Mesendoderm (in vitro differentiated cells): Measurements from ENCODE around the gene OR10H1. TPM values are rescaled to one million over a fixed set of nuclear protein-coding genes. Genes with fewer than 3 reads are reported as not detected.

Experiments
- DNase-seq: peaks from one replicate; pipeline ENCODE4 v3.0.0; 2013
- H2AK5ac ChIP-seq: 2 replicates; pipeline ENCODE4 v1.6.1; 2013; ENCODE audit warnings: low read length, inconsistent platforms
- H2BK120ac ChIP-seq: 2 replicates; pipeline ENCODE4 v1.6.1; 2013; ENCODE audit warnings: low read depth, mild to moderate bottlenecking, low read length, moderate library complexity, mixed read lengths
- H2BK15ac ChIP-seq: replicated peaks from 2 replicates; pipeline ENCODE4 v1.6.1; 2013; ENCODE audit warnings: low read depth, mild to moderate bottlenecking, moderate library complexity
- H2BK5ac ChIP-seq: 2 replicates; pipeline ENCODE4 v1.6.1; 2013; ENCODE audit warnings: low read length, inconsistent platforms
- H3K18ac ChIP-seq: 2 replicates; pipeline ENCODE4 v1.6.1; 2013; ENCODE audit warnings: mild to moderate bottlenecking, low read length, mixed read lengths
- H3K23ac ChIP-seq: one replicate; pipeline ENCODE4 v1.6.1; 2013; ENCODE audit warnings: low read length
- H3K27ac ChIP-seq: 2 replicates; pipeline ENCODE4 v1.5.1; 2013; ENCODE audit warnings: low read depth, mild to moderate bottlenecking, inconsistent platforms, low read length, moderate library complexity
- H3K27me3 ChIP-seq: 2 replicates; pipeline ENCODE4 v1.6.1; 2013; ENCODE audit warnings: low read length, control low read depth, mild to moderate bottlenecking, inconsistent platforms; ENCODE audit not compliant: insufficient read depth, poor library complexity
- H3K36me3 ChIP-seq: 2 replicates; pipeline ENCODE4 v1.6.1; 2013; ENCODE audit warnings: low read length, inconsistent platforms; ENCODE audit not compliant: control insufficient read depth, insufficient read depth
- H3K4ac ChIP-seq: one replicate; pipeline ENCODE4 v1.6.1; 2013; ENCODE audit warnings: low read depth, mild to moderate bottlenecking, low read length, moderate library complexity
- H3K4me1 ChIP-seq: 2 replicates; pipeline ENCODE4 v1.6.1; 2013; ENCODE audit warnings: low read depth, low read length, inconsistent platforms; ENCODE audit not compliant: control insufficient read depth
- H3K4me2 ChIP-seq: 2 replicates; pipeline ENCODE4 v1.6.1; 2013; ENCODE audit warnings: low read length
- H3K4me3 ChIP-seq: 2 replicates; pipeline ENCODE4 v1.5.1; 2013; ENCODE audit warnings: mild to moderate bottlenecking, low read length
- H3K56ac ChIP-seq: one replicate; pipeline ENCODE4 v1.6.1; 2013; ENCODE audit warnings: low read length
- H3K79me1 ChIP-seq: 2 replicates; pipeline ENCODE4 v1.6.1; 2013; ENCODE audit warnings: low read length, inconsistent platforms
- H3K79me2 ChIP-seq: 2 replicates; pipeline ENCODE4 v1.6.1; 2013; ENCODE audit warnings: mild to moderate bottlenecking, low read length; ENCODE audit not compliant: control insufficient read depth, insufficient read depth
- H3K9ac ChIP-seq: 2 replicates; pipeline ENCODE4 v1.6.1; 2013; ENCODE audit warnings: low read length, inconsistent platforms
- H4K5ac ChIP-seq: one replicate; pipeline ENCODE4 v1.6.1; 2013; ENCODE audit warnings: low read length
- H4K8ac ChIP-seq: one replicate; pipeline ENCODE4 v1.6.1; 2013; ENCODE audit warnings: low read depth, mild to moderate bottlenecking, control low read depth, low read length, moderate library complexity
- WGBS: extraction: QIAGEN DNeasy Blood & Tissue Kit; methylation state at CpG from one replicate; pipeline ENCODE4 v1.1.7; 2013; ENCODE audit warnings: low lambda C conversion rate, missing lambda C conversion rate; ENCODE audit not compliant: insufficient coverage; ENCODE audit errors: extremely low coverage; 5-methylcytosine and 5-hydroxymethylcytosine counted together
- polyA plus RNA-seq, 2 experiments: library from polyadenylated mRNA; stranded (reverse); fragments of 200-250 nt; gene quantifications; one replicate each; pipeline ENCODE4 v1.2.3, GENCODE V29; 2013

OR10H1 gene, protein sequence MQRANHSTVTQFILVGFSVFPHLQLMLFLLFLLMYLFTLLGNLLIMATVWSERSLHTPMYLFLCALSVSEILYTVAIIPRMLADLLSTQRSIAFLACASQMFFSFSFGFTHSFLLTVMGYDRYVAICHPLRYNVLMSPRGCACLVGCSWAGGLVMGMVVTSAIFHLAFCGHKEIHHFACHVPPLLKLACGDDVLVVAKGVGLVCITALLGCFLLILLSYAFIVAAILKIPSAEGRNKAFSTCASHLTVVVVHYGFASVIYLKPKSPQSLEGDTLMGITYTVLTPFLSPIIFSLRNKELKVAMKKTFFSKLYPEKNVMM
- polyA plus RNA-seq (2013, experiment 1 of 2), result not detected
- not detected for polyA plus RNA-seq (2013, experiment 2 of 2)

GRCh38 chr19:15815306-15815705 lies at the start of gene OR10H1:
TSS of gene OR10H1 (minus strand) at chr19:15815664. CDS start at chr19:15808037, 7,627 bp downstream.
- Histone ChIP-seq H3K36me3 (no peaks in the 10 kb centered on the region), H3K79me1 (no peaks in the 10 kb centered on the region), H3K79me2 (no peaks in the 10 kb centered on the region), H2BK120ac (no peak within 1 kb of the TSS), H3K4me1 (no peaks in the 10 kb centered on the region), H4K5ac (no peak within 1 kb of the TSS), H2AK5ac (no peak within 1 kb of the TSS), H2BK15ac (no peak within 1 kb of the TSS), H2BK5ac (no peak within 1 kb of the TSS), H3K9ac (no peak within 1 kb of the TSS), H3K23ac (no peak within 1 kb of the TSS), H3K4me3 (no peak within 1 kb of the TSS), H3K27ac (no peak within 1 kb of the TSS), H3K4me2 (no peak within 1 kb of the TSS), H3K4ac (no peak within 1 kb of the TSS), H3K56ac (no peak within 1 kb of the TSS), H3K18ac (no peak within 1 kb of the TSS), H4K8ac (no peak within 1 kb of the TSS), H3K27me3 (no peaks in the 10 kb centered on the region)
- WGBS, result no CpG with 5 or more reads among the region's 5 CpGs
- no peak for DNase-seq

GRCh38 chr19:15864824-15865223 lies 49.4 kb upstream of the OR10H1 start:
- Histone ChIP-seq H2BK15ac (no peak overlapping the region), H4K5ac (no peak overlapping the region), H3K4me2 (no peak overlapping the region), H3K79me1 (no peaks in the 10 kb centered on the region), H3K4ac (no peak overlapping the region), H3K79me2 (no peaks in the 10 kb centered on the region), H3K4me3 (no peak overlapping the region), H2AK5ac (no peak overlapping the region), H3K27ac (no peak overlapping the region), H3K23ac (no peak overlapping the region), H3K36me3 (no peaks in the 10 kb centered on the region), H4K8ac (no peak overlapping the region), H3K9ac (no peak overlapping the region), H3K18ac (no peak overlapping the region), H2BK5ac (no peak overlapping the region), H3K56ac (no peak overlapping the region), H3K4me1 (no peaks in the 10 kb centered on the region), H2BK120ac (no peak overlapping the region), H3K27me3 (no peaks in the 10 kb centered on the region)
- DNase-seq, result no peak
- no CpG with 5 or more reads among the region's 5 CpGs for WGBS

- H2BK120ac ChIP-seq, result no peak overlapping the region
- WGBS, result no CpG with 5 or more reads among the region's 8 CpGs
These were observed 47.8 kb upstream of the OR10H1 start for GRCh38 chr19:15863272-15863671.

DNA sequence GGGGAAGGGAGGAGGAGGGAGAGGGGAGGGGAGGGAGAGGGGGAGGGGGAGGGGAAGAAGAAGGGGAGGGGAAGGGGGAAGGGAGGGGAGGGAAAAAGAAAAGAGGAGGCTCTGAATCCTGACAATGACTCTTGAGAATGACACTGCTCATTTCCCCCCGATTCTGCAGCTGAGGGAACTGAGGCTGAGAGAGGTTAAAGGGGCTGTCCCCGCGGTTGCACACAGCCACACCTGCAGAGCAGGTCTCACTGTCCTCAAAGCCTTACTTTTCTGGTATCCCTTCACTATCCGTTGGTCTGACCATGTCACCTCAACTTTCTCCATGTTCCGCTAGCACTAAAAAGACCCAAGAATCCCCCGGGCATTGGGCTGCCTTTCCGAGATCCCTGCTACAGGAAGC lies 47.0 kb upstream of the OR10H1 start:
- DNase-seq, result no peak
- H2BK15ac ChIP-seq, result no peak overlapping the region
- no peaks in the 10 kb centered on the region for H3K79me2 ChIP-seq
- H3K18ac ChIP-seq, result no peak overlapping the region
- no peak overlapping the region for H3K27ac ChIP-seq
- H2BK120ac ChIP-seq, result no peak overlapping the region
- no peak overlapping the region for H3K23ac ChIP-seq
- WGBS, result no CpG with 5 or more reads among the region's 7 CpGs
- no peak overlapping the region for H3K56ac ChIP-seq
- H3K36me3 ChIP-seq, result no peaks in the 10 kb centered on the region
- H3K27me3 ChIP-seq, result no peaks in the 10 kb centered on the region
- no peaks in the 10 kb centered on the region for H3K79me1 ChIP-seq
- H3K4me3 ChIP-seq, result no peak overlapping the region
- no peak overlapping the region for H4K5ac ChIP-seq
- no peak overlapping the region for H3K4ac ChIP-seq
- no peaks in the 10 kb centered on the region for H3K4me1 ChIP-seq
- H2BK5ac ChIP-seq, result no peak overlapping the region
- H3K9ac ChIP-seq, result no peak overlapping the region
- H3K4me2 ChIP-seq, result no peak overlapping the region
- H2AK5ac ChIP-seq, result no peak overlapping the region
- no peak overlapping the region for H4K8ac ChIP-seq

More at GRCh38 chr19:15863272-15863671, 47.8 kb upstream of the OR10H1 start:
- Histone ChIP-seq H4K8ac (no peak overlapping the region), H3K4me3 (no peak overlapping the region), H3K4me2 (no peak overlapping the region), H2BK5ac (no peak overlapping the region), H3K18ac (no peak overlapping the region), H3K56ac (no peak overlapping the region), H3K4me1 (no peaks in the 10 kb centered on the region), H3K27ac (no peak overlapping the region), H3K79me2 (no peaks in the 10 kb centered on the region), H3K36me3 (no peaks in the 10 kb centered on the region), H3K27me3 (no peaks in the 10 kb centered on the region), H2BK15ac (no peak overlapping the region), H3K79me1 (no peaks in the 10 kb centered on the region), H3K9ac (no peak overlapping the region), H3K4ac (no peak overlapping the region), H2AK5ac (no peak overlapping the region), H4K5ac (no peak overlapping the region), H3K23ac (no peak overlapping the region)
- DNase-seq, result no peak

- H4K5ac ChIP-seq, result no peak overlapping the region
- H3K4me3 ChIP-seq, result no peak overlapping the region
- no peak overlapping the region for H3K4me2 ChIP-seq
- no peaks in the 10 kb centered on the region for H3K36me3 ChIP-seq
- H3K27ac ChIP-seq, result no peak overlapping the region
- WGBS, result no CpG with 5 or more reads among the region's 6 CpGs
- no peak overlapping the region for H3K23ac ChIP-seq
- H3K56ac ChIP-seq, result no peak overlapping the region
- H3K79me2 ChIP-seq, result no peaks in the 10 kb centered on the region
- H2BK5ac ChIP-seq, result no peak overlapping the region
- no peak overlapping the region for H2AK5ac ChIP-seq
- no peaks in the 10 kb centered on the region for H3K4me1 ChIP-seq
- no peak for DNase-seq
- no peaks in the 10 kb centered on the region for H3K79me1 ChIP-seq
- no peak overlapping the region for H3K9ac ChIP-seq
- H3K4ac ChIP-seq, result no peak overlapping the region
- H3K27me3 ChIP-seq, result no peaks in the 10 kb centered on the region
- H2BK15ac ChIP-seq, result no peak overlapping the region
- no peak overlapping the region for H3K18ac ChIP-seq
- H4K8ac ChIP-seq, result no peak overlapping the region
- H2BK120ac ChIP-seq, result no peak overlapping the region
These were observed 45.1 kb upstream of the OR10H1 start for GRCh38 chr19:15860522-15860921.

- WGBS, result no CpG with 5 or more reads among the region's 6 CpGs
- Histone ChIP-seq H3K23ac (no peak overlapping the region), H3K18ac (no peak overlapping the region), H4K8ac (no peak overlapping the region), H3K56ac (no peak overlapping the region), H4K5ac (no peak overlapping the region), H3K79me1 (no peaks in the 10 kb centered on the region), H3K27ac (no peak overlapping the region), H3K4me1 (no peaks in the 10 kb centered on the region), H2BK15ac (no peak overlapping the region), H2BK120ac (no peak overlapping the region), H3K27me3 (no peaks in the 10 kb centered on the region), H3K79me2 (no peaks in the 10 kb centered on the region), H3K9ac (no peak overlapping the region), H2BK5ac (no peak overlapping the region), H3K4ac (no peak overlapping the region), H3K4me2 (no peak overlapping the region), H3K4me3 (no peak overlapping the region), H3K36me3 (no peaks in the 10 kb centered on the region), H2AK5ac (no peak overlapping the region)
- no peak for DNase-seq
These were observed 43.7 kb upstream of the OR10H1 start for GRCh38 chr19:15859187-15859586.
